ENCODE measurements around the gene PPP1R2C. TPM values are rescaled to one million over a fixed set of nuclear protein-coding genes. Genes with fewer than 3 reads are reported as not detected.

The PPP1R2C gene
- total RNA-seq (ENCODE audit: insufficient read depth, low replicate concordance), result not detected

- DNase-seq (ENCODE audit: low spot score), result no peak
Measured at GRCh38 chrX:42778096-42778495, at the start of gene PPP1R2C. Gene PPP1R2C, minus strand, starts transcription at chrX:42778163. Its CDS starts 84 bp downstream, at chrX:42778079.

DNA sequence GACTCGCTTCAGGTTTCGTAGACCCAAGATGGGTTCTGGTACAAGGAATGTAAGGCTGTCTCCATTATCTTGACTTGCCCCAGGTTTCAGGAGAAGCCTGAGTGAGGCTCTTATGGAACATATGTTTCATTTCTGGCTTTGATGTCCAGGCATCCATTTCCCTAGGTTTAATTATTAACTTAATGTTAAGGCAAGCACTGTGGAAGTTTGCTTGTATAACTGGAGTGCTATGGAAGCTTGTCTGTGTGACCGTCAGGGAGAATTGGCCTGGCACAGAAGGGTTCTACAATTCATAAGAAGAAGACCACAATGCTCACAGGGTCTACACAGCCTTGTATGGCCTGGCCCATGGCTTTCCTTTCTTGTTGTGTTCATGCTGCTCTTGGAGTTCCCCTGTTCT, 47.2 kb upstream of the PPP1R2C start:
- DNase-seq (ENCODE audit: low spot score), result no peak

- no peak for DNase-seq (ENCODE audit: low spot score)
Measured at GRCh38 chrX:42824541-42824940, 46.6 kb upstream of the PPP1R2C start.

GRCh38 chrX:42823443-42823842, 45.5 kb upstream of the PPP1R2C start:
- no peak for DNase-seq (ENCODE audit: low spot score)

GRCh38 chrX:42821803-42822443, 44.0 kb upstream of the PPP1R2C start:
- DNase-seq (ENCODE audit: low spot score), result peak; percentile 5

- no peak for DNase-seq (ENCODE audit: low spot score)
Measured at GRCh38 chrX:42818151-42818921, 40.4 kb upstream of the PPP1R2C start.

DNA sequence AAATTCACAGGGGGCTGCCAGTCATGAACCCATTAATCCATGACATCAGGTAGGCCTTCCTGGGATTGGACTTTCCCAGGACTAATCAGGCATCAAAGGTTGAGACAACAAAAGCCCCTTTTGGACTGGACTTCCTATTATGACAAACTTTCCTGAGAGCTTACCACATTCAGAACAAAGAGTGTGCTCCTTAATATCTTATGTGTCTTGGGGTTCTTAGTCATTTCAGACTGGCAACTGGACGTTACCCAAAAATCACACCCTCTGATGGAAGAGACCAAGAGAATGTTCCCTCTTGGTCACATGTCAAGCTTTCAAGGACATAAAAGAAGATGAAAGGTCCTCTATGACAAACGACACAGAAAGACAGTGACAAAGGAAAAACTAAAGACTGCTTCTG, 31.6 kb upstream of the PPP1R2C start:
- DNase-seq (ENCODE audit: low spot score), result no peak

GRCh38 chrX:42807393-42807792, 29.4 kb upstream of the PPP1R2C start:
- DNase-seq (ENCODE audit: low spot score), result no peak

DNA sequence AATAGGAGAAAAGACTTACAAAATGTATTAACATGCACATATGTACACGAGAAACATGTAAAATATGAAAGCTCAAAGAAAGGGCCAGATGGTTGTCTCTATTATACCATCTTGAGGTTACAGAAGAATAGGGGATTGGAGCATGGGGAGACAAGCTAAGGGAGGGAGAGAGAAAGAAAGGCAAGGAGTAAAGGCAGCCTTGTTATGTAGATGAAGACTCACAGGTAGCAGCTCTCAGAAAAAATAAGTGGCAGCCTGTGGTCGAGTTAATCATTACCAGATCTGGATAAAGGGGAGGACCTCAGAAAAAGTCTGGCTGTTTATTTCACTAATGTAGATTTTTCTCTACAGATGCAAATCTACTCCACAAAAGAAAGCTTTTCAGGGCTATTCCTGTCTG, 26.6 kb upstream of the PPP1R2C start:
- no peak for DNase-seq (ENCODE audit: low spot score)

GRCh38 chrX:42803320-42803719, 25.4 kb upstream of the PPP1R2C start:
- DNase-seq (ENCODE audit: low spot score), result peak; percentile 2

DNA sequence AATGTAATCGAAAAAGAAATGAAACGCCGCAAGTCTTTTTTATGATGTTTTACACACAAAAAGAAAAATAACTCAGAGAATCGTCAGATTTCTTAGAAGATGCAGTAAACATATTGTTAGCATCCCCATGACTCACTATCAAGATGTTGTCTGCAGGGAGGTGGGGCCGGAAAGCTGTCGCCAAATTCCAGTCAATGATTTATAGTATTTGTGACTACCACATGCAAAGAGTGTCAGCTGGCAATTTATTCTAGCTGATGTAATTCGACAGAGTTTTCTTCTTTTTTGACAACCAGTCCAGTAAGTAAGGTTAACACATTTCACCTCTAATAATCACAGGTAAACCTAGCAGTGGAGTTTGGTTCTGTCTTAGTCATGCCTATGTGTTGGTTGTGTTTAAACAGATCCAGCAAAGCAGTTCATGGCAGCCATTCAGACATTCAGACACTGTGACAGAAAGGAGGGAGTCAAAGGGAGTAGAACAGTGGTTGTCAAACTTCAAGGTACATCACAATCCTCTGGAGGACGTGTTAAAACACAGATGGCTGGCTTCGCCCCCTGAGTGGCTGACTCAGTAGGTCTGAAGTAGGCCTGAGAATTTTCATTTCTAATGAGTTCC, 19.8 kb upstream of the PPP1R2C start:
- no peak for DNase-seq (ENCODE audit: low spot score)

GRCh38 chrX:42783451-42783850, 5.5 kb upstream of the PPP1R2C start:
- no peak for DNase-seq (ENCODE audit: low spot score)

GRCh38 chrX:42776195-42776594, 1.8 kb downstream of the PPP1R2C start:
- DNase-seq (ENCODE audit: low spot score), result peak; percentile 5

DNA sequence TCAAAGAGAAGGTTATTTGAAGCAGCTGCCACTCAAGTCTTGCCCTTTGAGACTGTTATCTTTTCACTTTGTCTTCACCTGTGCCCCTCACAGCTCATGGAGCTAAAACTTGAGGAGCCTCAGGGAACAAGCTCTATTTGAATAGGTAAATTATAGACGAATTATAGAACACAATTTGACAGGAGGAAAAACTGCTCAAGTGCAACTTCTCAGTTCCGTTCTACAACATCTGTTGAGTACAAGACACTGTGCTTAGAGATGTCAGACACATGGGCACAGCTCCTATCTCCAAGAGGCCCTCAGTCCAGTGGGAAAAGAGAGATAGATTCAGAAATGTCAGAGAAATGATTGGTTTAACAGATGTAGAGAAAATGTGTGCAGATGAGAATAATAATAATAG, 5.1 kb downstream of the PPP1R2C start:
- no peak for DNase-seq (ENCODE audit: low spot score)

DNA sequence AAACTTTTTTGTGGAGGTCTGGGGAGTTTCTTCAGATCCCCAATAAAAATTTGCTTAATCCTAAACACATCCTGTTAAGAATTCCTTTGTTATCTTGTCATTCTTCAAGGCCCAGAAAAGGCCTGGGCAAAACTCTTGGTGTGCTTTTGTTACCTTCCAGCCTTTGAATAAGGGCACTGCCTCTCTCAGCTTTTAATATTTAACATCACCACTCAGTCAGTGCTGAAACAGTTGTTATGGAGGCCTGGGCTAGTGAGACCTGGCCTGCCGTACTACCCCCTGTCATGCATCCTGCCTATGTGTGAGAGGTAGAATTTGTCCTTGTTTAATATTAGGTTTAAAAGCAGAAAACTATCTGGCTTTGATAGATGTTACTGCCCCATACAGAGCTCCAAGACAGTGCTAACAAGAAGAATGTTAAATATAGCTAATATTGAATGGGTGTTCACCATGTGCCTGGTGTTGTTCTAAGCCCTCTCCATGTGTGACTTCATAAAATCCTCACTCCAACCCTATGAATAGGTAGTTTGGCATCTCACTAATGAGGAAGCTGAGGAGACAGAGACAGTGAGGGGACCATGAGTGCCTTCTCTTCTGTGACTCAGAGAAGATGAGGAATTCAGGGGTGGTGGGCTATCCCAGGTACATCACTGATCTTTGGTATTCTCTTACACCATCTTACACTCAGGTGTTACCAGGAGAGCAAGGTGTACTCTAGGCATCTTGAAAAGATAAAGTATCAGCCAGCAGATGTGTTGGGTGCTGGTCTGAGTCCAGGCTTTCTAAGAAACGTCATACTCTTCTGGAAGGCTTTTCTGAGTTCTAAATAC, 6.2 kb downstream of the PPP1R2C start:
- DNase-seq (ENCODE audit: low spot score), result no peak

DNA sequence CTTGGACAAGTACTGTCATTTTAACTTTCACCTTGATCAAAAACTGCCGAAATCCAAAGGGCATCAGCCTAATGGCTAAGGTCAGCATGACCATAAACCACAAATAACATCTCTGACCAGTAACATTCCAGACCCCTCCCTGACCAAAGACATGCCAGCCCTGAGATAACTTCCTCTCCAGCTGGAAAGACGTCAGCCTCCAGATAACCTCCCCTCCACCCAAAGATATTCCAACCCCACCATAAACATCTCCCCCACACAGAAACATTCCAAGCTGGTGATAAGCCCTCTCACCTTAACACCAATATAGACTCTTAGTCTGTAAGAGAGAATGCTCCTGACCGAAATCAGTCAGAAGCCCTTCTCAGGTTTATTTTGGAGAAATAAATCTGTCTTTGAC, 7.4 kb downstream of the PPP1R2C start:
- no peak for DNase-seq (ENCODE audit: low spot score)

- DNase-seq (ENCODE audit: low spot score), result no peak
Measured at GRCh38 chrX:42759881-42760280, 18.1 kb downstream of the PPP1R2C start.

- DNase-seq (ENCODE audit: low spot score), result peak; percentile 51
Measured at GRCh38 chrX:42755815-42756214, 22.1 kb downstream of the PPP1R2C start.

- no peak for DNase-seq (ENCODE audit: low spot score)
Measured at GRCh38 chrX:42754603-42755002, 23.4 kb downstream of the PPP1R2C start.

DNA sequence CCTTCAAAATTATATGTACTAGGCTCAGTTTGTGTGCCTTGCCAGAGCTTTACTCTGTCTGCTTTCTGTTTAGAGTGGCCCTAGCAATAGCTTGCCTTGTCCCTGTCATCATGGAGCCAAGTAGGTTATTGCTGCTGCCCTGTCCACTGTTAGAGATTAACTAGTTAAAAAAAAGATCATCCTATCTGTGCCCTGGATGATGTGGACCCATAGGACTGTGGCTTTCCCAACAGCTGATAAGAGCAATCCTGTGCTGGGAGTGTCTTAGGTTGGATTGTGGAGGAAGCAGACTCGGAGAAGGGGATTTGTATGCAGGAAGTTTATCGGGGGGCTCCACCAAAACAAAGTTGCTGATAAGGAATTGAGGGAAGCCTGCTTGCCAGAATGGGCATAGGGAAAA, 23.8 kb downstream of the PPP1R2C start:
- no peak for DNase-seq (ENCODE audit: low spot score)

DNA sequence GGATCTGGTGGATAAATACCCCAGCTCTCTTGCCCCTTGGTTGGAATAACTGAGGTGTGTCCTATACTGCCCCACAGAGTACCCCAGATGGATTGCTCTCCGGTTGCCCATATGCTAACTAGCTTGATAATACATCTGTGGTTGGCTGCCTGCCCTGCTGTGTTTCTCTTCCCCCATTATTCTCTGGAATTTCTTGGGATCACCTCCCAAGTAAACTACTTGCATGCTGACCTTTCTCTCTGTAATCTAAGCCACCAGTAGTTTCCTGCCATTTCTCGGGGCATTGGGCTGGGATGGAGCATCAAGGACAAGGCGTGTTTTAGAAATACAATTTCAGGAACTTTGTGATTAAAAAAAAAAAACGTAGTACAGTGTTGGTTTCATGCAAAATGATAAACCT, 25.2 kb downstream of the PPP1R2C start:
- DNase-seq (ENCODE audit: low spot score), result no peak

DNA sequence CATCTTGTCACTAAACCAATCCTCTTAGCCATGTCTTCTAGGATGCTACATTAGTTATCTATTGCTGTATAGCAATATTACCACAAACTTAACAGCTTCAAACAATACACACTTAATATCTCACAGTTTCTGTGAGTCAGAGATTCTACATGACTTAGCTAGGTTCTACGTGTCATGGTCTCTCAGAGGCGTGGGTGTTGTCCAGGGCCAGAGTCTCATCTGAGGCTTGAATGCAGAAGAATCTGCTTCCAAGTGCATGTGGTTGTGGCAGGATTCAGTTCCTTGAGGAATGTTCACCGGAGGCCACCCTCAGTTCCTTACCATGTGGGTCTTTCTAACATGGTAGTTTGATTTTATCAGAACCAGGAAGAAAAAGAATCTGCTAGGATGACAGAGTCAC, 26.4 kb downstream of the PPP1R2C start:
- no peak for DNase-seq (ENCODE audit: low spot score)

Measured in umbilical cord (tissue), 2 donors.